K562 (cell line): Measurements from ENCODE around the gene SNRPA. TPM values are rescaled to one million over a fixed set of nuclear protein-coding genes. Genes with fewer than 3 reads are reported as not detected.

Experiments
- ATF7 ChIP-seq: fragments of 450-650 bp; IDR thresholded peaks from 2 replicates; pipeline ENCODE4 v1.7.1; 2014; ENCODE audit warnings: mild to moderate bottlenecking, moderate library complexity
- DACH1 ChIP-seq: fragments of 450-650 bp; IDR thresholded peaks from 2 replicates; pipeline ENCODE4 v1.6.1; 2018; ENCODE audit not compliant: partially characterized antibody
- ESRRA ChIP-seq: fragments of 450-650 bp; IDR thresholded peaks from 2 replicates; pipeline ENCODE4 v1.6.1; 2014; ENCODE audit warnings: low read depth, mild to moderate bottlenecking, moderate library complexity, borderline replicate concordance
- FOXK2 ChIP-seq, 2 experiments: fragments of 450-650 bp; IDR thresholded peaks in 1 of 2; conservative IDR thresholded peaks in 1 of 2; 2 replicates each; pipeline ENCODE4 v1.6.1; 2016; ENCODE audit warnings: low read depth in 2 of 2, mild to moderate bottlenecking in 1 of 2
- HNRNPL ChIP-seq: fragments of 200-400 bp; formaldehyde crosslinking; IDR thresholded peaks from 2 replicates; pipeline ENCODE4 v1.6.1; 2017; ENCODE audit warnings: low read depth, mild to moderate bottlenecking, low read length
- KDM5B ChIP-seq: fragments of 200-600 bp; sonication (generic); IDR thresholded peaks from 2 replicates; pipeline ENCODE4 v1.6.1; 2012; ENCODE audit warnings: low read depth, mild to moderate bottlenecking, moderate library complexity, low read length, control low read depth, inconsistent platforms; ENCODE audit not compliant: insufficient replicate concordance
- KHSRP ChIP-seq: fragments of 450-650 bp; IDR thresholded peaks from 2 replicates; pipeline ENCODE4 v1.6.1; 2017
- L3MBTL2 ChIP-seq: fragments of 450-650 bp; IDR thresholded peaks from 2 replicates; pipeline ENCODE4 v1.6.1; 2016; ENCODE audit warnings: mild to moderate bottlenecking, moderate library complexity
- MBD2 ChIP-seq: sonication (generic); IDR thresholded peaks from 2 replicates; pipeline ENCODE4 v1.6.1; 2016; ENCODE audit warnings: low read depth, borderline replicate concordance
- NCOA1 ChIP-seq: fragments of 450-650 bp; IDR thresholded peaks from 2 replicates; pipeline ENCODE4 v1.6.1; 2016; ENCODE audit warnings: low read depth
- NCOR1 ChIP-seq: fragments of 450-650 bp; IDR thresholded peaks from 2 replicates; pipeline ENCODE4 v1.6.1; 2016; ENCODE audit warnings: mild to moderate bottlenecking, moderate library complexity
- NFIC ChIP-seq: fragments of 450-650 bp; IDR thresholded peaks from 2 replicates; pipeline ENCODE4 v1.6.1; 2017; ENCODE audit warnings: mild to moderate bottlenecking, inconsistent platforms
- SMARCE1 ChIP-seq: fragments of 450-650 bp; IDR thresholded peaks from 2 replicates; pipeline ENCODE4 v1.7.1; 2016; ENCODE audit warnings: mild to moderate bottlenecking
- SMC3 ChIP-seq: conservative IDR thresholded peaks from 2 replicates; pipeline ENCODE4 v1.6.1; 2011; ENCODE audit warnings: low read depth, low read length, improper control_type of control experiment; ENCODE audit not compliant: insufficient read depth
- TEAD4 ChIP-seq, 2 experiments: sonication (generic) in 1 of 2; formaldehyde crosslinking in 1 of 2; IDR thresholded peaks; 2 replicates each; pipeline versions ENCODE4 v1.6.1 to v1.8.0; 2012 to 2022; ENCODE audit warnings: borderline replicate concordance in 1 of 2, inconsistent platforms in 1 of 2, low read length in 1 of 2, mild to moderate bottlenecking in 1 of 2, missing genetic modification reagents in 1 of 2
- ZBED1 ChIP-seq: IDR thresholded peaks from 2 replicates; pipeline ENCODE4 v1.6.1; 2014
- ZFX ChIP-seq: sonication (generic); formaldehyde crosslinking; IDR thresholded peaks from 2 replicates; pipeline ENCODE4 v1.8.0; 2022; ENCODE audit warnings: mild to moderate bottlenecking, missing genetic modification reagents, moderate library complexity
- ZNF165 ChIP-seq: fragments of 250-450 bp; sonication (Bioruptor Pico); IDR thresholded peaks from 2 replicates; pipeline ENCODE4 v1.4.0; 2020; ENCODE audit warnings: borderline replicate concordance
- ZNF184 ChIP-seq: sonication (generic); formaldehyde crosslinking; IDR thresholded peaks from 2 replicates; pipeline ENCODE4 v1.5.0; 2020; ENCODE audit warnings: missing genetic modification reagents
- ZNF551 ChIP-seq: fragments of 250-450 bp; sonication (Bioruptor Pico); IDR thresholded peaks from 2 replicates; pipeline ENCODE4 v1.5.0; 2021; ENCODE audit warnings: mild to moderate bottlenecking, moderate library complexity
- polyA plus RNA-seq, 8 experiments: library from polyadenylated mRNA; depleted of rRNA in 4 of 8; stranded (reverse) in 5 of 8; unstranded in 3 of 8; fragments of >200 nt; fragmentation: Nextera tagmentation in 2 of 8; fragmentation: Illumina TruSeq in 1 of 8; extraction: Ambion mirVana in 2 of 8; extraction: Trizol in 1 of 8; gene quantifications; 2 replicates each; pipeline versions ENCODE4 v1.2.1 to v1.2.3, GENCODE V29; 2011 to 2014; ENCODE audit warnings: inconsistent platforms in 1 of 8, missing spikeins in 1 of 8
- total RNA-seq, 7 experiments: library from RNA; depleted of rRNA in 6 of 7; stranded (reverse); fragments of >200 nt in 6 of 7; fragmentation: Illumina TruSeq in 2 of 7; extraction: Trizol in 2 of 7; gene quantifications; 2 replicates each; pipeline versions ENCODE4 v1.2.1 to v1.2.3, GENCODE V29; 2011 to 2021; ENCODE audit warnings: low replicate concordance in 1 of 7
- TF ChIP-seq, protein P1 (sequence below): sonication (generic); formaldehyde crosslinking; IDR thresholded peaks from 2 replicates; pipeline ENCODE4 v1.8.0; 2023; ENCODE audit warnings: missing genetic modification reagents, mild to moderate bottlenecking, borderline replicate concordance
- TF ChIP-seq, protein P2 (sequence below): fragments of 250-450 bp; sonication (Bioruptor Pico); IDR thresholded peaks from 2 replicates; pipeline ENCODE4 v1.8.0; 2021; ENCODE audit warnings: borderline replicate concordance, mild to moderate bottlenecking, moderate library complexity; ENCODE audit not compliant: poor library complexity, severe bottlenecking
- TF ChIP-seq, protein P3 (sequence below), 2 experiments: fragments of 250-450 bp in 1 of 2; fragments of 450-650 bp in 1 of 2; sonication (Bioruptor Pico) in 1 of 2; IDR thresholded peaks; 2 replicates each; pipeline versions ENCODE4 v1.6.1 to v1.8.0; 2016 to 2021; ENCODE audit warnings: mild to moderate bottlenecking in 2 of 2, moderate library complexity in 2 of 2, missing compliant biosample characterization in 1 of 2, missing genetic modification characterization in 1 of 2

SNRPA gene
- total and polyA plus RNA-seq, 9 of the 15 experiments (the other 6 are each of a cell fraction or from before 2014, with no cell fraction given): 16.3 to 311 (median 193) TPM

DNA sequence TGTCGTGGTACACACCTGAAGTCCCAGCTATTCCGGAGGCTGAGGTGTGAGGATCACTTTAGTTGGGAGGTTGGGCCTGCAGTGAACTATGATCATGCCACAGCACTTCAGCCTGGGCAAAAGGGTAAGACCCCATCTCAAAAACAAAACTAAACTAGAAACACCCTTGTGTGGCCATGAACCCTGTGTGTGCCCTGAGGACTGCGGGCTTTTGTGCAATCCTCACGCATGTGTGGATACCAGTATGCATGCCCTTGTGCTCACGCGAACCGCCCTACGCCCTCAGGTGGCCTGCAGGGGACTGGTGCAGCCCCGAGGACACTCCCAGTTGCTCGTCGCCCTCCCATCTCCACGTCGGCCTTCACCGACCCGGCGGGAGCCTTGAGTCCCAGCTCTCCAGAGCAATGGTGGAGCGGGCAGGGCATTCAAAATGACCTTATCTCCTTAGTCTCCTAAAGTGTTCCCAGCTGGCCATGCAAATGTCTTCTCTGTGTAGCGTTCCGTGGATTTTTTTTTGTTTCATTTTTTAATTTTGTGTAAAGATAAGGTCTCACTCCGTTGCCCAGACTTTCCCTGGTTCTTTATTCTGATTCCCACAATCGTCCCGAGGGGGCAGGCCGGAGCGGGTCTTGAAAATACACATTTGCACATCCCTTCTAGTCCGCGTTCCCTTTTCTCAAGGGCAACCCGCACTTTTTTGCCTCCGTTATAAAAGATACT lies 47.1 kb downstream of the SNRPA start (continued):
- TF ChIP-seq ZNF184 (no peak), NFIC (peak; percentile 68), FOXK2 (conservative IDR thresholded peaks at IDR 0.05 in 1 of 2, IDR thresholded peaks at IDR 0.05 in 1 of 2; ENCODE audit: low read depth in 2 of 2) (no peak; a peak in 1 of 4 replicates), ZFX (CRISPR knock-in tag) (peak; percentile 78), ZNF165 (CRISPR knock-in tag) (no peak), HNRNPL (0 out of 2 replicates have a peak, but pooled peaks have one; percentile 38), MBD2 (no peak), NCOA1 (peak; percentile 65; the same call in 1 of the 2 replicates), L3MBTL2 (peak; percentile 88), ESRRA (peak; percentile 62; the same call in 1 of the 2 replicates), TEAD4 (IDR thresholded peaks at IDR 0.05; ENCODE audit: low read length) (peak; percentile 8; the same call in 1 of the 2 replicates), TEAD4 (CRISPR knock-in tag; IDR thresholded peaks at IDR 0.05; ENCODE audit: borderline replicate concordance) (no peak), SMC3 (0 out of 2 replicates have a peak, but pooled peaks have one; percentile 12), SMARCE1 (0 out of 2 replicates have a peak, but pooled peaks have one; percentile 73), ZNF551 (CRISPR knock-in tag) (no peak), ATF7 (no peak), DACH1 (no peak), KDM5B (peak; percentile 87), KHSRP (0 out of 2 replicates have a peak, but pooled peaks have one; percentile 22), ZBED1 (no peak), NCOR1 (no peak)
- TF ChIP-seq, protein P1, sequence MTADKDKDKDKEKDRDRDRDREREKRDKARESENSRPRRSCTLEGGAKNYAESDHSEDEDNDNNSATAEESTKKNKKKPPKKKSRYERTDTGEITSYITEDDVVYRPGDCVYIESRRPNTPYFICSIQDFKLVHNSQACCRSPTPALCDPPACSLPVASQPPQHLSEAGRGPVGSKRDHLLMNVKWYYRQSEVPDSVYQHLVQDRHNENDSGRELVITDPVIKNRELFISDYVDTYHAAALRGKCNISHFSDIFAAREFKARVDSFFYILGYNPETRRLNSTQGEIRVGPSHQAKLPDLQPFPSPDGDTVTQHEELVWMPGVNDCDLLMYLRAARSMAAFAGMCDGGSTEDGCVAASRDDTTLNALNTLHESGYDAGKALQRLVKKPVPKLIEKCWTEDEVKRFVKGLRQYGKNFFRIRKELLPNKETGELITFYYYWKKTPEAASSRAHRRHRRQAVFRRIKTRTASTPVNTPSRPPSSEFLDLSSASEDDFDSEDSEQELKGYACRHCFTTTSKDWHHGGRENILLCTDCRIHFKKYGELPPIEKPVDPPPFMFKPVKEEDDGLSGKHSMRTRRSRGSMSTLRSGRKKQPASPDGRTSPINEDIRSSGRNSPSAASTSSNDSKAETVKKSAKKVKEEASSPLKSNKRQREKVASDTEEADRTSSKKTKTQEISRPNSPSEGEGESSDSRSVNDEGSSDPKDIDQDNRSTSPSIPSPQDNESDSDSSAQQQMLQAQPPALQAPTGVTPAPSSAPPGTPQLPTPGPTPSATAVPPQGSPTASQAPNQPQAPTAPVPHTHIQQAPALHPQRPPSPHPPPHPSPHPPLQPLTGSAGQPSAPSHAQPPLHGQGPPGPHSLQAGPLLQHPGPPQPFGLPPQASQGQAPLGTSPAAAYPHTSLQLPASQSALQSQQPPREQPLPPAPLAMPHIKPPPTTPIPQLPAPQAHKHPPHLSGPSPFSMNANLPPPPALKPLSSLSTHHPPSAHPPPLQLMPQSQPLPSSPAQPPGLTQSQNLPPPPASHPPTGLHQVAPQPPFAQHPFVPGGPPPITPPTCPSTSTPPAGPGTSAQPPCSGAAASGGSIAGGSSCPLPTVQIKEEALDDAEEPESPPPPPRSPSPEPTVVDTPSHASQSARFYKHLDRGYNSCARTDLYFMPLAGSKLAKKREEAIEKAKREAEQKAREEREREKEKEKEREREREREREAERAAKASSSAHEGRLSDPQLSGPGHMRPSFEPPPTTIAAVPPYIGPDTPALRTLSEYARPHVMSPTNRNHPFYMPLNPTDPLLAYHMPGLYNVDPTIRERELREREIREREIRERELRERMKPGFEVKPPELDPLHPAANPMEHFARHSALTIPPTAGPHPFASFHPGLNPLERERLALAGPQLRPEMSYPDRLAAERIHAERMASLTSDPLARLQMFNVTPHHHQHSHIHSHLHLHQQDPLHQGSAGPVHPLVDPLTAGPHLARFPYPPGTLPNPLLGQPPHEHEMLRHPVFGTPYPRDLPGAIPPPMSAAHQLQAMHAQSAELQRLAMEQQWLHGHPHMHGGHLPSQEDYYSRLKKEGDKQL (CRISPR knock-in tag): no peak
- TF ChIP-seq, protein P2, sequence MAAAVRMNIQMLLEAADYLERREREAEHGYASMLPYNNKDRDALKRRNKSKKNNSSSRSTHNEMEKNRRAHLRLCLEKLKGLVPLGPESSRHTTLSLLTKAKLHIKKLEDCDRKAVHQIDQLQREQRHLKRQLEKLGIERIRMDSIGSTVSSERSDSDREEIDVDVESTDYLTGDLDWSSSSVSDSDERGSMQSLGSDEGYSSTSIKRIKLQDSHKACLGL: no peak
- TF ChIP-seq, protein P3, sequence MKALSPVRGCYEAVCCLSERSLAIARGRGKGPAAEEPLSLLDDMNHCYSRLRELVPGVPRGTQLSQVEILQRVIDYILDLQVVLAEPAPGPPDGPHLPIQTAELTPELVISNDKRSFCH (CRISPR knock-in tag; IDR thresholded peaks at IDR 0.05): no peak
- TF ChIP-seq, protein P3 (tag; IDR thresholded peaks at IDR 0.05): peak; percentile 56; the same call in 1 of the 2 replicates
